Measurements from ENCODE around the gene PCDH9. TPM values are rescaled to one million over a fixed set of nuclear protein-coding genes. Genes with fewer than 3 reads are reported as not detected.

The PCDH9 gene
- total and polyA plus RNA-seq, 8 donors: 0.46 to 3.8 (median 1.5) TPM

GRCh38 chr13:66567899-66568612 is 662.1 kb downstream of the PCDH9 start:
- H3K9me3 ChIP-seq: no peaks in the 10 kb centered on the region
- no peaks in the 10 kb centered on the region for H3K27me3 ChIP-seq
- no peak for ATAC-seq
- TF ChIP-seq CTCF (IDR thresholded peaks at IDR 0.05): no peak
- no peak for DNase-seq
- H3K4me3 ChIP-seq: no peak overlapping the region
- no peaks in the 10 kb centered on the region for H3K4me1 ChIP-seq
- FAIRE-seq: no peak
- intact Hi-C loops (cut with DNase I): no loop called here
- H3K36me3 ChIP-seq: no peaks in the 10 kb centered on the region
- 78 to 91% methylated on average over 5 of the region's 5 CpGs for WGBS, 2 donors
- H3K27ac ChIP-seq: no peak overlapping the region

- intact Hi-C loops (cut with DNase I): no loop called here
- FAIRE-seq (no peak), ATAC-seq (no peak), DNase-seq (no peak)
- no peak for TF ChIP-seq CTCF (IDR thresholded peaks at IDR 0.05)
- no peak overlapping the region for H3K27ac ChIP-seq
- no peaks in the 10 kb centered on the region for H3K36me3 ChIP-seq
- H3K27me3 ChIP-seq: no peaks in the 10 kb centered on the region
- H3K4me3 ChIP-seq: no peak overlapping the region
- H3K4me1 ChIP-seq: no peaks in the 10 kb centered on the region
- H3K9me3 ChIP-seq: no peaks in the 10 kb centered on the region
Observed at GRCh38 chr13:66565279-66565678, 664.9 kb downstream of the PCDH9 start.

- ATAC-seq: no peak
- TF ChIP-seq CTCF (IDR thresholded peaks at IDR 0.05): no peak
- Histone ChIP-seq H3K4me3 (no peak overlapping the region), H3K27ac (no peak overlapping the region), H3K36me3 (no peaks in the 10 kb centered on the region), H3K9me3 (no peaks in the 10 kb centered on the region), H3K4me1 (no peaks in the 10 kb centered on the region), H3K27me3 (no peaks in the 10 kb centered on the region)
- DNase-seq: no peak
- FAIRE-seq: no peak
- whole genome bisulfite sequencing, 2 donors: 47 to 73% methylated on average over 3 of the region's 3 CpGs
- intact Hi-C loops (cut with DNase I): no loop called here
Observed at GRCh38 chr13:66563076-66563475, 667.1 kb downstream of the PCDH9 start.

- TF ChIP-seq CTCF (IDR thresholded peaks at IDR 0.05): no peak
- H3K36me3 ChIP-seq: no peaks in the 10 kb centered on the region
- intact Hi-C loops (cut with DNase I): no loop called here
- DNase-seq (no peak), ATAC-seq (no peak), FAIRE-seq (no peak)
- no peaks in the 10 kb centered on the region for H3K4me1 ChIP-seq
- H3K4me3 ChIP-seq: no peak overlapping the region
- WGBS, 2 donors: 69 to 79% methylated on average over 5 of the region's 5 CpGs
- no peaks in the 10 kb centered on the region for H3K27me3 ChIP-seq
- no peaks in the 10 kb centered on the region for H3K9me3 ChIP-seq
- H3K27ac ChIP-seq: no peak overlapping the region
Observed at GRCh38 chr13:66562054-66562453, 668.1 kb downstream of the PCDH9 start.

GRCh38 chr13:66560991-66561390 is 669.1 kb downstream of the PCDH9 start:
- no peak for ATAC-seq

More at GRCh38 chr13:66560991-66561390, 669.1 kb downstream of the PCDH9 start:
- FAIRE-seq (no peak), DNase-seq (peak in 1 of 6 donors; percentile 51)
- 92 to 99% methylated on average over 23 to 26 of the region's 26 CpGs for WGBS, 2 donors
- no peaks in the 10 kb centered on the region for H3K4me1 ChIP-seq
- no peak overlapping the region for H3K27ac ChIP-seq
- TF ChIP-seq CTCF (IDR thresholded peaks at IDR 0.05): no peak
- no peak overlapping the region for H3K4me3 ChIP-seq
- no peaks in the 10 kb centered on the region for H3K36me3 ChIP-seq
- H3K9me3 ChIP-seq: no peaks in the 10 kb centered on the region
- intact Hi-C loops (cut with DNase I): no loop called here
- H3K27me3 ChIP-seq: no peaks in the 10 kb centered on the region
